ENCODE results near the gene PAPPA2.

Gene PAPPA2

GRCh38 chr1:176552999-176553398, 90.0 kb downstream of the PAPPA2 start:
- no peak for DNase-seq (ENCODE audit: low spot score)
- TF ChIP-seq CTCF (IDR thresholded peaks at IDR 0.05; ENCODE audit: extremely low read depth, insufficient read depth, missing control alignments): no peak
- in situ Hi-C loops (cut with MboI; ENCODE audit: low pct_unique_long_range_greater_than_20kb, low sequenced_read_pairs, unreplicated experiment): loop anchor here (10.0 kb wide), 1 partner anchor 332 kb away; no protein-coding TSS in a partner anchor

DNA sequence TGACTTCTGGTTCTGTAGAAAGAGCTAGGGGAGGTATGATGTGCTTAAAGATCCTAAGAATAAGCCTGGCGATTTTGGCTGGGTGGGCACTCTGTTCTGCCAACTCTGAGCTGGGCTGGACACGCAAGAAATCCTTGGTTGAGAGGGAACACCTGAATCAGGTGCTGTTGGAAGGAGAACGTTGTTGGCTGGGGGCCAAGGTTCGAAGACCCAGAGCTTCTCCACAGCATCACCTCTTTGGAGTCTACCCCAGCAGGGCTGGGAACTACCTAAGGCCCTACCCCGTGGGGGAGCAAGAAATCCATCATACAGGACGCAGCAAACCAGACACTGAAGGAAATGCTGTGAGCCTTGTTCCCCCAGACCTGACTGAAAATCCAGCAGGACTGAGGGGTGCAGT, 93.3 kb downstream of the PAPPA2 start:
- TF ChIP-seq CTCF (IDR thresholded peaks at IDR 0.05; ENCODE audit: extremely low read depth, insufficient read depth, missing control alignments): no peak
- in situ Hi-C loops (cut with MboI; ENCODE audit: low pct_unique_long_range_greater_than_20kb, low sequenced_read_pairs, unreplicated experiment): loop anchor here (10.0 kb wide), 1 partner anchor 329 kb away; no protein-coding TSS in a partner anchor
- no peak for DNase-seq (ENCODE audit: low spot score)

DNA sequence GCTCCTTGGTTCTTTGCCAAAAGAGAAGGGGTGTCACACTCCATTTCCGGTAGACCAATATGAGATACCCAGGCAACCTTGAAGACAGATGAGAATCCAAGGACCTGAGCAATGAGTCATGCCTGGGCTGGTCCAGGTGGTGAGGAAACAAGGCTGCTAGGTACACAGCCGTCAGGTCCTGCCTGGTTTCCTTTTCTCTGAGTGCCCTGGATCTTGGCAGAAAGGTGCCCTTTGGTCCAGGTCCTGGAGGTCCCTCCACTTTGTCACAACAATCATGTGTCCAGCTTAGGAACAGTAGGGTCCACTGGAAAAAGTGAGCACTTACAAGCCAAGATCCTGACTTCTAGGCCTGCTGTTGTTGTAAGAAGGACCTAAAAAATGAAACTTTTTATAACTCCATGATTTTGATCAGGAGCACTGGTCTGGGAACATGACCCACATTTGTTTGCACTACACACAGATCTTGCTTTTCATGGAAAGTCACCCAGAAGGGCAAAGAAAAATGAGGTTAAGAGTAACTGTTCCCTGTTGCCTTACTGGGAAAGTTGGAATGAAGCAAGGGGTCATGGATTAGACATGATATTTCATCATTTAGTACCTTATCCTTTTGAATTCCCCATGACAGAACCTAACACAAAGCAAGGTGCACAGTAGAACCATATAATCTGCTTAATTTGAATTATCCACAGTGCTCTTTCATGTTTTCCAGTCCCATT, 94.7 kb downstream of the PAPPA2 start:
- in situ Hi-C loops (cut with MboI; ENCODE audit: low pct_unique_long_range_greater_than_20kb, low sequenced_read_pairs, unreplicated experiment): loop anchor here (10.0 kb wide), 1 partner anchor 327 kb away; no protein-coding TSS in a partner anchor
- TF ChIP-seq CTCF (IDR thresholded peaks at IDR 0.05; ENCODE audit: extremely low read depth, insufficient read depth, missing control alignments): no peak
- no peak for DNase-seq (ENCODE audit: low spot score)

DNA sequence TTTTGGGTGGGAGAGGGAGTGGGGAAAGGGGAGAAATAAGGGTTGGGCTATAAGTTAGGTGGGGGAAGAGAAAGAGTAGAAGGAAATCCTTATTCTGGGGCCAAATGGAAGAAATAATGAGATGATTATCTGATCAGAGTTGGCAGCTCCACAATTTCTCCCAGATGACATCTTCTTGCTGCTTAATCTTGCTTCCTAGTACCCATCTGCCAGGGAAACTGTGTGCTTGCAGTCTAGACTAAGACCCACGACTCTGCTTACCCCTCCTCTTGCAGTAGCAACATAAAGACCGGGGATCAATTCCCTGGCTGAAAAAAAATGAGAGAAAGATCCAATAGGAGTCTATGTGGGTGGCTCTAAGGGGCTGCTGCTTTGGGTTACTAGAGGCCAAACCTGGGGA, 95.6 kb downstream of the PAPPA2 start:
- DNase-seq (ENCODE audit: low spot score): no peak
- no peak for TF ChIP-seq CTCF (IDR thresholded peaks at IDR 0.05; ENCODE audit: extremely low read depth, insufficient read depth, missing control alignments)
- in situ Hi-C loops (cut with MboI; ENCODE audit: low pct_unique_long_range_greater_than_20kb, low sequenced_read_pairs, unreplicated experiment): loop anchor here (10.0 kb wide), 1 partner anchor 326 kb away; no protein-coding TSS in a partner anchor

DNA sequence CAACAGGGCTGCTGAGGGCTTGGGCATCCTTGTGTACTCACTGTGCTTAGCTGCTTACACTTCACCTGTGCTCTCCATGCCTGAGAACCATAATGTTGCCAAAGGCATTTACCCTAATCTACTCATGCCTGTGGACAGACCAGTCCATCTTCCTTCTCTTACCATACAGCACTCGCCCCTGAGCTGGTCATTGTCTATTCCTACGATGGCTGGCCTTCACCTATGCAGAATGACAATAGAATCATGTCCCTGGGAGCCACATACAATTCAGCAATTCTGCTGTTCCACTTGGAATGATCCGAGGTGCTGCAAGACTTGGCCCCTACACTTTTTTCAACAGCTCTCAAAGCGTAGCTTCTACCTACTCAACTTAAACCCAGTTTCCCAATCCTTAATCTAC, 96.5 kb downstream of the PAPPA2 start:
- no peak for DNase-seq (ENCODE audit: low spot score)
- TF ChIP-seq CTCF (IDR thresholded peaks at IDR 0.05; ENCODE audit: extremely low read depth, insufficient read depth, missing control alignments): no peak
- in situ Hi-C loops (cut with MboI; ENCODE audit: low pct_unique_long_range_greater_than_20kb, low sequenced_read_pairs, unreplicated experiment): loop anchor here (10.0 kb wide), 1 partner anchor 325 kb away; no protein-coding TSS in a partner anchor

DNA sequence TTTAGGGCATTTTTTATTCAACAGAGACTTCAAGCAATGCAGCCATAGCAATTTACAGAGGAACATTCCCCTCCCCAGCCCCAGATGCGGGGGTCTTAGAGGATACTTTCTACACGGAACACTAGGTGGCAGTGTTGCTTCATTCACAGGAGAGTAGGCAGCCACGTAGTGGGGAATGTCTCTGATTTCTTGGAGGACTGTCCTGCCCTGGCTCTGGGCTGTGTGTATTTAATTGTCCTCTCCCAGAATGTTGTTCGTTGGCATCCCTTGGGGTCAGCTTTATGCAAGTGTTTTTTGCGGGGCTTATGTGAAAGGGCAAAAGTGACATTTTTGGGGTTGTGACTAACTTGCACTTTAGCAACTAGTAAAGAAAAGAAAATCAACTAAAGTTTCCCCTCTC, 96.9 kb downstream of the PAPPA2 start:
- in situ Hi-C loops (cut with MboI; ENCODE audit: low pct_unique_long_range_greater_than_20kb, low sequenced_read_pairs, unreplicated experiment): loop anchor here (10.0 kb wide), 1 partner anchor 325 kb away; no protein-coding TSS in a partner anchor
- peak; percentile 64 for DNase-seq (ENCODE audit: low spot score)
- peak; percentile 79 for TF ChIP-seq CTCF (IDR thresholded peaks at IDR 0.05; ENCODE audit: extremely low read depth, insufficient read depth, missing control alignments)

All from GM13977 (cell line).